ENCODE measurements around the gene PLCB2.

Gene PLCB2

DNA sequence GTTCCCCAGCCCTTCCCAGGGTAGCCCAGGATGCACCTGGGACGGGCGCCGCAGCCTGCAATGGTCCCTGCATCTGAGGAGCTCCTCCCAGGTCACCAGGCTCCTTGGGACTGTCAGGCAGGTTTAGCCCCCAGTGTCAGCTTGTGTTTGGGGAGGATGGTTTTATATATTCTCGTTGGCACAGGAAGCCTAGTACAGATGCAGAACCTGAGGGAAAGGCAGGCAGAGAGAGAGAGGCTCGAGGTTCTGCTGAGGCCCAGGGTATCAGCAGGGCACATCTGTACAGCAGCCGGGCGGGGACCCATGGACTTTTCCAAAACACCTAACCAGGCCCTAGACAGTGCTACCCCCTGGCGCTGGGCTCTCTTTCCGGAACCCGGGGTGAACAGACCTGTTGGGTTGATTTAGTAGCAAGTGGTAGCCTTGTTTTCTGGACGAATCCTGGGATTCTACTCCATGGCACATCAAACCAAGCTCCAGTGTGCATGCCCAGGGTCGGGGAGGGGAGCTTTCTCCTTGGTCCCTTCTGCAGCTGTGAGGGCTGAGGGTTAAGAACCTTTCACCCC, 60.2 kb downstream of the PLCB2 start:
- no peak for FAIRE-seq

- no peak for FAIRE-seq
Observed at GRCh38 chr15:40246496-40247280, 61.0 kb downstream of the PLCB2 start.

- no peak for FAIRE-seq
Observed at GRCh38 chr15:40245666-40246450, 61.9 kb downstream of the PLCB2 start.

GRCh38 chr15:40244961-40245523, 62.7 kb downstream of the PLCB2 start:
- FAIRE-seq = no peak

- no peak for FAIRE-seq
Observed at GRCh38 chr15:40243126-40243810, 64.5 kb downstream of the PLCB2 start.

DNA sequence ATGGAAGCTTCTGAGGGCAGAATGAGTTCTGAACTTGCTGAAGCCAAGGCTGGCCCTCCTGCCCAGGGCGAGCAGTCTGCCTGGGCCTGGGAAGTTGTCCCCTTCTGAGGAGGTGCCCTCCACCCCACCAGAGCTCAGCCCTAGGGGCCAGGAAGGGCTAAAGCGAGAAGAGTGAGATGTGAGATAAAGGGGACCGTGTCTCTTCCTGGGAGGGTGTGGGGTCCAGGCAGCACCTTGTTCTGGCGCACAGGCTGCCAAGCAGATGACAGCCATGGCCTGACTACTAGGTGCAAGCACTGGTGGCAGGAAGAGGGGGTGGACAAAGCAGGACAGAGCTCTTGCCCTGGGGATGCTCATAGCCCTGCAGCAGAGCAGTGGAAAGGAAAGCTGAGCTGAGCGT, 65.1 kb downstream of the PLCB2 start:
- no peak for FAIRE-seq

DNA sequence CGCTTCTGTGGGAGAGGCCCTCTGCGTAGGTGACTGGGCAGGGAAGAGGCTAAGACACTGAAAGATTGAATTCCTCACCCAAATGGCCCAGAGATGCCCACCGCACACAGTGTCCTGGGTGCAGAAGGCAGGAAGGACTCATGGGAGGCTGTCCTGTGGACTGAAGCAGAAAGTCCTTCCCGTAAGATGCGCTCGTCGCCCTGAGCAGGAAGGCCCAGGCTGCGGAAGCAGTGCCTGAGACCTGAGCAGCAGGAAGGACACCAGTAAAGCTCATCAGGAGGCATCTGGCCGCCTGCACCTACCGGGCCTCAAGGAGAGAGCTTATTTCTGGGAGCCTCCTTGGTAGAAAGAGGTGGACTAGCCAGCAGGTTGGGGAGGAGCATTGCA, 65.5 kb downstream of the PLCB2 start:
- no peak for FAIRE-seq

DNA sequence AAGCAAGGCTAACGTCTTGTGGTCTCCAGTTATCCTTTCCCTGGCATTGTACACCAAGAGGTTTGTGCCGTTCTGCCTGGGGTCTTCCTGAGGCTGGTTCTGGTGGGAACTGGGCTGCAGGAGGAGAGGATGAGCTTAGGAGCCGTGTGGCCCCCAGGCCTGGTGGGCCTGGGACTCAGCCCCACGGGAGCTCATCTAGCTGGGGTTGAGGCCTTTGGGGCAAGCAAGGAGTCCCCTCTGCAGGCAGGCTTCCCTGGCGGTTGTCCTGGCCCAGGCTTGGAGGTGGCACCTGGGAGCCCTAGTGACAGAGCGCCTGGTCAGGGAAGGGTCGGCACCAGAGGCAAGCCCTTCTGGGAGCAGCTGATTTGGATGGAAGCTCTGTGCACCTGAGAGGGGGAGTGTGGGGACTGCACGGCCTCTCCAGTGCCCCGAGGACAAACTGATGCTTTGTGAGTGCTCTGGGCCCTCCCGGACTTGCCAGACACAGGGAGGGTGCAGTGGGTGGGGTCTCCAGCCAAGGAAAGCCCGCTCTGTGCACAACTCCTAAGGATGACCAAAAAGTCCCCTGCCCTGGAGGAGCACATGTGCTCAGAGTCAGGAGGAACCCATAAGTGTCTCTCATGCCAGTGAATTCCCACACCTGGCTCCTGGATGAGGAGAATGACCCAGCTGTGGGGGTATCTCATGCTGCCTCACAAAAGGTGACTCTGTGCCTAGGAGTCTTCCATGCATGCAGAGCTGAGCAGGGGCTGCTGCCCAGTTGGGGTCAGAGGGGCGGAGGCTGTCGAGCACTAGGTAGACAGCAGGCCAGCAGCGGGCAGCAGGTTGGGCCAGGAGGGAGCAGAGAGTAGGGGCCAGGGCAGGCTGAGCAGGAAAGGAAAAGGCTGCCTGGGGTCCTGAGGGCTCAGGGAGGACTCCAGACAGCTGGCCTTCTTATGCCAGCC, 66.2 kb downstream of the PLCB2 start:
- no peak for FAIRE-seq

GRCh38 chr15:40240619-40241221, 67.0 kb downstream of the PLCB2 start:
- FAIRE-seq = no peak

- FAIRE-seq = no peak
Observed at GRCh38 chr15:40239693-40240618, 67.8 kb downstream of the PLCB2 start.

DNA sequence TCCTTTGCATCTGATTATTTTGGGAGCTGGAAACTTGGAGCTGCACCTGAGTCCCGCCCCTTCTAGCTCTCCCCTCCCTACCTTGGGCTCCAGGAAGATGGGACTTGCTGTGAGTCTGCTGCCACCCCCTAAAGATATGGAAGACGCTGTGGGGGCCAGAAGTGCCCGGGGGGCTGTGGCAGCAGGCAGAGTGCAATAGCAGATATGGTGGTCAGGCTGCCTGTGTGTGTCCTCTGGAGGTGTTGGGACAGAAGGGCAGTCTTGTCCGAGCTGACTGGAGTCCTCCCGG, 68.4 kb downstream of the PLCB2 start:
- no peak for FAIRE-seq

DNA sequence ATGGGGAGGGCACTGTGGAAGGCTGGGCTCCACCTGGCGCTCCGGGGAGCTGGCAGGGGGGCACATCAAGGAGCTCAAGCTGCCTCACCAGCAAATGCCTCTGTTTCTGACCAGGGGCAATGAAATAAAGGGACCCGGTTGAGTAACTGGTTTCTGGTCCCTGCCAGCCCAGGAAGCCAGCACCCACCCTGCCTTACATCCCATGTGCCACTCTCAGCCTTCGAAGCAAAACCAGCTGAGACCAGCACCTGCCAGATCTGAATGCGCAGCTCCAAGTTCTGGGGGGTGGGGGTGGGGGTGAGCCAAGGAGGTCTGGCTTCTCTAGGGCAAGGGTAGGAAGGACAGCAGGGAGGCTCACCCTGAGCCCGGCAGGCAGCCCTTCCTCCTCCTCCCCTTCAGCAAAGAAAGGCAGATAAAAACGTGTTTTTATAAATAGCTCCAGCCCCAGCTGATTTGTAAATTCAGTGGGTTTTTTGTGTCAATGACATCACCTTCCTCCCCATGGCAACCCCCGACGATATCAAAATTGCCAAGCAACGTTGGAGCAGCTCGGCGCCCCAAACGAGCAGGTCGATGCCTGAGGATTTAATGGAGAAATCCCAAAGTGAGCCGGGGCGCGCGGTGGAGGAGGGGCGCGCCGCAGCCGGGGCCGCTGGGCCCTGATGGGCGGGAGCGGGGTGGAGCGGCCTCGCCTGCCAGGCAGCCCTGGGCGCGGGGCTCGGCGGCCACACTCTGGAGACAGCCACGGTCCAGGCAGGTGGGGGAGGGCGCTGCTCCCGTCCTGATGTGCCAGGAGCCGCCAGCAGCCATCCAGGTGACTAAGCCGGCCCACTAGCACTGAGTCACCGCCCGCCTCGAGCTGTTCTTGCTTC, 69.0 kb downstream of the PLCB2 start, which contains the start of gene PAK6:
Gene PAK6, plus strand, starts transcription at position 532 of the 872 bp plus-strand sequence. CDS start 25,723 bp downstream, outside the sequence.
- FAIRE-seq = no peak
